ENCODE data around the gene PLSCR5.

PLSCR5 gene

DNA sequence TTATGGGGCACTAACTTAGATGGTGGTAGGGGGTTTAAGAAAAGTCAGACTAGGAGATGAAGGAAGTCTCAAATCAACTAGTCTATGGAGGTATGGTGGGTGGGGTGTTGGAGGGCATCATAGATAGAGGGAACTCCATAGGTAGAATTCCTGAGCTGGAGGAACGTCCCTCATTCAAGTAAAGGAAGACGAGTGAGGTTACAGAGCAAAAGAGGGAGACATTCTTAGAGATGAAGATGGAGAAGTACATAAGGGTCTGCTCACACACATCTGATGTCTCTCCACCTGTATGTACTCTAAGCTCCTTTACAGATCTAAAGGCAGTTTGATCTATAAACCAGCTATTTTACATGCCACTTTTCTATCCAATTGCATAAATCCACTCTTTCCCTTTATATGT, 62.2 kb downstream of the PLSCR5 start:
- Mint-ChIP-seq H3K9me3 (no peaks in the 10 kb centered on the region), H3K27me3 (no peaks in the 10 kb centered on the region), H3K4me3 (peak overlapping the region; percentile 81), H3K36me3 (no peaks in the 10 kb centered on the region), H3K27ac (peak overlapping the region; percentile 85), H3K4me1 (peaks cover 56% of the 10 kb centered on the region)
- ATAC-seq = no peak

- no peak for ATAC-seq
- Mint-ChIP-seq H3K27me3 (no peaks in the 10 kb centered on the region), H3K9me3 (no peaks in the 10 kb centered on the region), H3K36me3 (peaks cover 5% of the 10 kb centered on the region), H3K4me3 (no peak overlapping the region), H3K27ac (peak overlapping the region; percentile 85), H3K4me1 (peaks cover 60% of the 10 kb centered on the region)
Measured at GRCh38 chr3:146542179-146542578, 63.0 kb downstream of the PLSCR5 start.

- Mint-ChIP-seq H3K9me3 (no peaks in the 10 kb centered on the region), H3K4me1 (peaks cover 54% of the 10 kb centered on the region), H3K36me3 (peaks cover 7% of the 10 kb centered on the region), H3K4me3 (no peak overlapping the region), H3K27me3 (no peaks in the 10 kb centered on the region), H3K27ac (no peak overlapping the region)
- no peak for ATAC-seq
Measured at GRCh38 chr3:146540978-146541377, 64.2 kb downstream of the PLSCR5 start.

GRCh38 chr3:146540236-146540635, 64.9 kb downstream of the PLSCR5 start:
- Mint-ChIP-seq H3K36me3 (peaks cover 8% of the 10 kb centered on the region), H3K27ac (no peak overlapping the region), H3K27me3 (no peaks in the 10 kb centered on the region), H3K4me3 (no peak overlapping the region), H3K9me3 (no peaks in the 10 kb centered on the region), H3K4me1 (peaks cover 53% of the 10 kb centered on the region)
- ATAC-seq = no peak

DNA sequence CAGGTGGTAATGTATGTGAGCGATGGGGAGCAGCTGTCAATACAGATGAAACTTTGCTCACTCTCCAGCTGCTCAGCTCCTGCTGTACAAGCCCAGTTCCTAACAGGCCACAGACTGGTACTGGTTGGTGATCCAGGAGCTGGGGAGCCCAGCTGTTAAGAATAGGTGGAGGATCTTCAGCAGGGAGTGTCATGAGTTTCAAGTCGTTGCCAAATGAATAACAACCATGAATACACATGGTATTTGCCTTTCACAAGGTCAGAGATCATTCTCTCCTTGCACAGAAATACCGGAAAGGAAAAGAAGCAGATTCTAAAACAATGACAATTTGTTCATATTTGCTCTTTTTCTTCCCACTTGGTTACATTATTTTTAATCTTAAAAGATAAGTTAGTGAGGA, 65.8 kb downstream of the PLSCR5 start:
- Mint-ChIP-seq H3K9me3 (no peaks in the 10 kb centered on the region), H3K36me3 (peaks cover 13% of the 10 kb centered on the region), H3K4me3 (no peak overlapping the region), H3K4me1 (peaks cover 55% of the 10 kb centered on the region), H3K27ac (no peak overlapping the region), H3K27me3 (no peaks in the 10 kb centered on the region)
- ATAC-seq = no peak

DNA sequence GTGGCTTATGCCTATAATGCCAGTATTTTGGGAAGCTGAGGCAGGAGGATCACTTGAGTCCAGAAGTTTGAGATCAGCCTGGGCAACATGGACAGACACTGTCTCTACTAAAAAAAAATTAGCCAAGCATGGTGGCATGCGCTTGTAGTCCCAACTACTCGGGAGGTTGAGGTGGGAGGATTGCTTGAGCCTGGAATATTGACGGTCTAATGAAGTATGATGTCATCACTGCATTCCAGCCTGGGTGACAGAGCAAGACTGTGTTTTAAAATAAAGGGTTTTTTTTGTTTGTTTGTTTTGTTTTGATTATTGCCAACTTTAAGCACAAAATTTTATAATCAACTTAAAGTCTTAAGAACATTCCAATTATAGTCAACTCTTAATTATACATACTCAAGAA, 67.5 kb downstream of the PLSCR5 start:
- no peak overlapping the region for H3K4me3 Mint-ChIP-seq
- H3K9me3 Mint-ChIP-seq = no peaks in the 10 kb centered on the region

GRCh38 chr3:146536681-146537080, 68.5 kb downstream of the PLSCR5 start:
- Mint-ChIP-seq H3K4me3 (no peak overlapping the region), H3K36me3 (peaks cover 20% of the 10 kb centered on the region), H3K4me1 (peaks cover 29% of the 10 kb centered on the region), H3K27ac (no peak overlapping the region), H3K27me3 (no peaks in the 10 kb centered on the region), H3K9me3 (no peaks in the 10 kb centered on the region)
- ATAC-seq = no peak

More for the DNA sequence above, 67.5 kb downstream of the PLSCR5 start:
- ATAC-seq = no peak
- H3K4me1 Mint-ChIP-seq = peaks cover 38% of the 10 kb centered on the region
- H3K27ac Mint-ChIP-seq = no peak overlapping the region
- H3K27me3 Mint-ChIP-seq = no peaks in the 10 kb centered on the region
- H3K36me3 Mint-ChIP-seq = peaks cover 20% of the 10 kb centered on the region
